Cardiac ventricle fibroblast (primary cell): Measurements from ENCODE around the gene DHX38. TPM values are rescaled to one million over a fixed set of nuclear protein-coding genes. Genes with fewer than 3 reads are reported as not detected.

Experiments
- total RNA-seq: library from RNA; depleted of rRNA; stranded (reverse); fragments of >200 nt; gene quantifications from 2 replicates; pipeline ENCODE4 v1.2.3, GENCODE V29; 2015

Gene DHX38
- 23.1 and 41.4 TPM in 2 replicates for total RNA-seq

GRCh38 chr16:72093448-72094265 lies at the start of gene DHX38, which contains the start of gene TXNL4B:
DHX38 (plus strand) TSS chr16:72093847; CDS start chr16:72096158, 2,311 bp downstream.
TXNL4B (minus strand) TSS chr16:72093620; CDS start chr16:72090749, 2,871 bp downstream.

GRCh38 chr16:72054254-72054847 lies 39.3 kb upstream of the DHX38 start, which contains the start of gene HP:
HP (plus strand) TSS chr16:72054505; CDS start chr16:72054653, 148 bp downstream.

Other genes starting within 250 kb of the DHX38 start
- 12.2 TPM in 2 replicates for gene ATXN1L, start 247.9 kb upstream of the DHX38 start, total RNA-seq
- 1.6 and 3.5 TPM in 2 replicates for gene ZNF821, start 209.7 kb upstream of the DHX38 start, total RNA-seq
- 123 and 148 TPM in 2 replicates for gene IST1, start 198.3 kb upstream of the DHX38 start, total RNA-seq
- not detected in 2 replicates for gene PKD1L3, start 93.4 kb upstream of the DHX38 start, total RNA-seq
- 2.6 and 4.2 TPM in 2 replicates for gene DHODH, start 85.1 kb upstream of the DHX38 start, total RNA-seq
- 7.2 and 17.7 TPM in 2 replicates for gene HP, start 39.3 kb upstream of the DHX38 start, total RNA-seq
- 0.56 and 0.98 TPM in 2 replicates for gene HPR, start 30.6 kb upstream of the DHX38 start, total RNA-seq
- gene TXNL4B, start 227 bp upstream of the DHX38 start, total RNA-seq = 9.4 and 11.0 TPM in 2 replicates
- gene PMFBP1, start 78.3 kb downstream of the DHX38 start, total RNA-seq = not detected in 2 replicates